Tibial nerve (tissue), 4 donors: ENCODE measurements around the gene RWDD1. TPM values are rescaled to one million over a fixed set of nuclear protein-coding genes. Genes with fewer than 3 reads are reported as not detected.
"Not testable (repeated sequence)": the region's sequence is repeated elsewhere in the genome, so short reads cannot be mapped to it uniquely, and the experiment has no call there.

ENCODE experiments used
- DNase-seq, 2 donors: peaks; one replicate each; pipeline ENCODE4 v3.0.0-alpha.2; 2019; ENCODE audit warnings: low spot score in 2 of 2
- H3K27ac ChIP-seq, 4 donors: fragments of 200-600 bp; sonication (generic) in 3 of 4; one replicate each; pipeline ENCODE4 v1.5.1; 2017 to 2019; ENCODE audit warnings: mild to moderate bottlenecking in 1 of 4
- H3K27me3 ChIP-seq, 2 donors: fragments of 200-600 bp; sonication (generic) in 1 of 2; one replicate each; pipeline versions ENCODE4 v1.5.1 to v1.6.0; 2017 to 2019
- H3K36me3 ChIP-seq, 3 donors: fragments of 200-600 bp; sonication (generic); one replicate each; pipeline ENCODE4 v1.5.1; 2018 to 2019
- H3K4me1 ChIP-seq, 4 donors: fragments of 200-600 bp; sonication (generic) in 3 of 4; one replicate each; pipeline ENCODE4 v1.5.1; 2017 to 2019
- H3K4me3 ChIP-seq, 4 donors: fragments of 200-600 bp; sonication (generic) in 3 of 4; one replicate each; pipeline ENCODE4 v1.5.1; 2017 to 2019; ENCODE audit warnings: mild to moderate bottlenecking in 1 of 4, moderate library complexity in 1 of 4
- H3K9me3 ChIP-seq, 4 donors: fragments of 200-600 bp; sonication (generic) in 3 of 4; one replicate each; pipeline ENCODE4 v1.5.1; 2017 to 2019
- EP300 ChIP-seq, 2 donors: sonication (generic); formaldehyde crosslinking; IDR thresholded peaks; one replicate each; pipeline ENCODE4 v1.6.1; 2017; ENCODE audit warnings: antibody characterized with exemption in 2 of 2, mild to moderate bottlenecking in 1 of 2
- POLR2A ChIP-seq, 2 donors: fragments of 450-650 bp; IDR thresholded peaks; one replicate each; pipeline ENCODE4 v1.6.1; 2017; ENCODE audit warnings: antibody characterized with exemption in 2 of 2, mild to moderate bottlenecking in 2 of 2, moderate library complexity in 2 of 2
- whole genome bisulfite sequencing, 2 donors: methylation state at CpG; one replicate each; pipeline ENCODE4 v1.1.5; 2018; 5-methylcytosine and 5-hydroxymethylcytosine counted together
- total RNA-seq, 4 donors: library from RNA; depleted of rRNA; stranded (reverse); fragments of >200 nt; gene quantifications; one replicate each; pipeline ENCODE4 v1.1.0, GENCODE V29; 2016
- TF ChIP-seq, protein P1 (sequence below), 5 experiments: fragments of 200-600 bp in 3 of 5; fragments of 450-650 bp in 2 of 5; sonication (generic) in 3 of 5; IDR thresholded peaks; one replicate each; pipeline ENCODE4 v1.5.1; 2016 to 2019; ENCODE audit warnings: antibody characterized with exemption in 5 of 5, mild to moderate bottlenecking in 3 of 5, moderate library complexity in 2 of 5

Gene RWDD1
- total RNA-seq, 4 donors from 2014 or later: 27.5 to 40.4 (median 35.7) TPM

DNA sequence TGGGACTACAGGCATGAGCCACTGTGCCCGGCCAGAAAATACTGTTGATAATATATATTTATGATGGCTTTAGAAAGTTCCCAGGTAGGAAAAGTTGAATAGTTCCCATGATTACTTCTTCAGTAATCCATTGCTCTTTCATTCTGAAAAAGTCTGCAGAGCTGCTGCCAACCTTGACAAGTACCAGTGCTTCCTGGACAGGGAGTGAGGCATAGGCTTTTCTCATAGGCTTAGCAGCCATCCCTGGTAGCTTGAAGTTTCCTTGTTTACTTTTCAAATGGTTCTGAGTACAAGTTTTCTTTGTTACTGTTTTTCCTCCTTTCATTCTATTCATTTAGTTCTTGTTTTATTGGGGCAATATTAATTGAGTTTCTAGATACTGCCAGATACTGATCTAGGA lies 7.8 kb downstream of the RWDD1 start:
- WGBS, 2 donors: 76 to 95% methylated on average over 1 of the region's 1 CpG
- Histone ChIP-seq H3K27me3 (no peaks in the 10 kb centered on the region), H3K36me3 (peaks cover 0 to 53% (median 0%) of the 10 kb centered on the region in 3 donors), H3K4me1 (peaks cover 0 to 25% (median 1%) of the 10 kb centered on the region in 4 donors), H3K9me3 (no peaks in the 10 kb centered on the region), H3K27ac (no peak overlapping the region), H3K4me3 (no peak overlapping the region)
- no peak for DNase-seq
- TF ChIP-seq POLR2A (IDR thresholded peaks at IDR 0.05): no peak
- TF ChIP-seq, protein P1, sequence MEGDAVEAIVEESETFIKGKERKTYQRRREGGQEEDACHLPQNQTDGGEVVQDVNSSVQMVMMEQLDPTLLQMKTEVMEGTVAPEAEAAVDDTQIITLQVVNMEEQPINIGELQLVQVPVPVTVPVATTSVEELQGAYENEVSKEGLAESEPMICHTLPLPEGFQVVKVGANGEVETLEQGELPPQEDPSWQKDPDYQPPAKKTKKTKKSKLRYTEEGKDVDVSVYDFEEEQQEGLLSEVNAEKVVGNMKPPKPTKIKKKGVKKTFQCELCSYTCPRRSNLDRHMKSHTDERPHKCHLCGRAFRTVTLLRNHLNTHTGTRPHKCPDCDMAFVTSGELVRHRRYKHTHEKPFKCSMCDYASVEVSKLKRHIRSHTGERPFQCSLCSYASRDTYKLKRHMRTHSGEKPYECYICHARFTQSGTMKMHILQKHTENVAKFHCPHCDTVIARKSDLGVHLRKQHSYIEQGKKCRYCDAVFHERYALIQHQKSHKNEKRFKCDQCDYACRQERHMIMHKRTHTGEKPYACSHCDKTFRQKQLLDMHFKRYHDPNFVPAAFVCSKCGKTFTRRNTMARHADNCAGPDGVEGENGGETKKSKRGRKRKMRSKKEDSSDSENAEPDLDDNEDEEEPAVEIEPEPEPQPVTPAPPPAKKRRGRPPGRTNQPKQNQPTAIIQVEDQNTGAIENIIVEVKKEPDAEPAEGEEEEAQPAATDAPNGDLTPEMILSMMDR (IDR thresholded peaks at IDR 0.05): no peak
- TF ChIP-seq EP300 (IDR thresholded peaks at IDR 0.05): no peak

DNA sequence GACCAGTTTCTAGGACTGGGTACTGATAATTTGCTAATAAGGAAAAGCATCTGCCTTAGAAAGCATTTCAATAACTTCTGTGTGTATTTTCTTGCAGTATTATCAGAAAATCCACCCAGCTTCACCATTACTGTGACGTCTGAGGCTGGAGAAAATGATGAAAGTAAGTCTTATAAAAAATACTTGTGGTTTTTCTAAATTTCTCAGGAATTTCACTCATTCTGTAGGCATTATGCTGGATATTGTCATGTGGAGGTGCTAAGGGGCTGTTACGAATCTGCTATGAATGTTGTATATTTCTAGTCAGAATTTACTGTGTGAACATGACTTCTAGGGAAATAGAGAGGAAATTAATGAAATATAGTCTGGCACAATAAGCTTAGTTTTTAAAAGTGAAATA lies 8.9 kb downstream of the RWDD1 start:
- no peak for DNase-seq
- TF ChIP-seq, protein P1 (IDR thresholded peaks at IDR 0.05): no peak
- TF ChIP-seq EP300 (IDR thresholded peaks at IDR 0.05) (no peak), POLR2A (IDR thresholded peaks at IDR 0.05) (no peak)
- Histone ChIP-seq H3K27me3 (no peaks in the 10 kb centered on the region), H3K36me3 (peaks cover 0 to 62% (median 3%) of the 10 kb centered on the region in 3 donors), H3K27ac (no peak overlapping the region), H3K9me3 (no peaks in the 10 kb centered on the region), H3K4me1 (peaks cover 0 to 15% (median 0%) of the 10 kb centered on the region in 4 donors), H3K4me3 (no peak overlapping the region)
- WGBS, 2 donors: 60 to 63% methylated on average over 2 of the region's 2 CpGs

DNA sequence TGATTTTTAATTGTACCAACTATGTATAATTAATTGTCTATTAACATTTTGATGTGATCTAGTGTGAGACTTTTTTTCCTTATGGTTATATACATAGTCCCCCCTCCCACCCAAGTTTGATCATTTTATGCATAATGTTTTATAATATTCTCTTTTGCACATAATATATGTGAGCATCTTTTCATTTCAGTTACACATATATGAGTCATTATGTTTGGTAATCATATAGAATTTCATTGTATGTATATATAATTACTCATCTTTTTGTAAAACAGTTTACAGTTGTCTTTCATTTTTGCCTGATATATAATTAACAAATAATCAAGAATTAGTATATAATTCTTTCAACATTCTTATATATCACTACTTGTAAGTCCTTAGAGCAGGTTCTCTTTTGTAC lies 15.0 kb downstream of the RWDD1 start:
- Histone ChIP-seq H3K9me3 (no peaks in the 10 kb centered on the region), H3K36me3 (peaks cover 0 to 69% (median 3%) of the 10 kb centered on the region in 3 donors), H3K27ac (no peak overlapping the region), H3K27me3 (no peaks in the 10 kb centered on the region), H3K4me1 (no peaks in the 10 kb centered on the region), H3K4me3 (no peak overlapping the region)
- no peak for DNase-seq
- TF ChIP-seq POLR2A (IDR thresholded peaks at IDR 0.05) (no peak), EP300 (IDR thresholded peaks at IDR 0.05) (no peak)
- TF ChIP-seq, protein P1 (IDR thresholded peaks at IDR 0.05): no peak

DNA sequence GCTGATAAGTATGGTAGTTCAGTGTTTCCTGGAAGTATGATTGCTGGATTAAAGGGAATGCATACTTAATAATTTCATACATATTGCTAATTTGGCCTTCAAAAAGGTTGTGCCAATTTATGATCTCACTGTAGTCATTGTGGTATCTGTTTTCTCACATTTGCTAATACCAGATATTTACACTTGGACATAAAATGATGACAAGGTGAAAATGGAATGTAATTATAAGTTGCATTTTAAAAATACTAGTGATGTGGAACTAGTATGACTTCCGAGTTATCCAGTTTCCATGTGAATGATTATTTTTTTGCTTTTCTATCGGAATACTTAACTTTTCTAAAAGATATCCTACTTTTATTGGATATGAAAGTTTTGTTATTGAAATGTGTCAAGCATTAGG lies 15.4 kb downstream of the RWDD1 start:
- Histone ChIP-seq H3K4me3 (no peak overlapping the region), H3K36me3 (peaks cover 3 to 74% (median 3%) of the 10 kb centered on the region in 3 donors), H3K27me3 (no peaks in the 10 kb centered on the region), H3K27ac (no peak overlapping the region), H3K4me1 (no peaks in the 10 kb centered on the region), H3K9me3 (no peaks in the 10 kb centered on the region)
- TF ChIP-seq EP300 (IDR thresholded peaks at IDR 0.05): no peak
- TF ChIP-seq, protein P1 (IDR thresholded peaks at IDR 0.05): no peak
- no peak for TF ChIP-seq POLR2A (IDR thresholded peaks at IDR 0.05)
- WGBS, 2 donors: 97% methylated on average over 2 of the region's 2 CpGs
- DNase-seq: no peak

DNA sequence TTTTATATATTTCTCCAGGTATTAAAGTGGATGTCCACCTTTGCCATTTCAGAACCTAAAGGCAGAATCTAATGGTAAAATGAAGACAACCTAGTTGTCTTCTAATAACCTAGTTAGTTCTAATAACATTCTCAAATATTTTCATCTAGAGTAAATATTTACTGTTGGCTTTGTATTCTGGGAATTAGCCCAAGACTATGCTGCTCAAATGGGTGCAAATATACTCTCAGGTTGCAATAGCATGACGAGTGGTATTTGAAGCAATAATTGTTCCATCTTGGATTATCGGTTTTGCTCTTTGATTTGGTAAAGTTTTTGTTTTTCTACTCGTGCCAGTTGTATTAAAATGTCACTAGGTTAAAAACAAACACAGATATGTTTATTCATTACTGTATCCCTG lies 23.9 kb downstream of the RWDD1 start:
- no peak overlapping the region for H3K27ac ChIP-seq
- TF ChIP-seq EP300 (IDR thresholded peaks at IDR 0.05) (no peak), POLR2A (IDR thresholded peaks at IDR 0.05) (no peak)
- 81 to 85% methylated on average over 3 of the region's 3 CpGs for WGBS, 2 donors
- no peak overlapping the region for H3K4me3 ChIP-seq
- H3K36me3 ChIP-seq: peaks cover 0 to 75% (median 14%) of the 10 kb centered on the region in 3 donors
- DNase-seq: no peak
- H3K27me3 ChIP-seq: no peaks in the 10 kb centered on the region
- no peaks in the 10 kb centered on the region for H3K9me3 ChIP-seq
- no peaks in the 10 kb centered on the region for H3K4me1 ChIP-seq

DNA sequence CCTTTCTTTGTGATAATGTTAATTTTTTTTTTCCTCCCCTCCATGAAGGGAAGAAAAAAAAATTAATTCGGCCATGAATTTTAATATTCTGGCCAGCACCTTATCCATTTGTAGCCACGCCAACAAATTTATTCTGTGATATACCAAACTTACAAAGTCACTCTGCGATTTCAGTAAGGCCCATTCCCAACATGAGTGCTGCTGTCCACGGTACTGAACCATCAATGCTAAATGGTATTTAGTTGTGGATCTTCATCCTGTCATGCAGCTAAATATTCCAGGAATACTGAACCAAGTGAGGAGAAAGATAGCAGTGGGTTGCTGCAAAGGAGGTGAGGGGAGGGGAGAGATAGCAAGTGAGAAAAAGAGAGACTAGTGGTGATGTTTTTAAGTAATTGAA lies 25.5 kb downstream of the RWDD1 start:
- TF ChIP-seq, protein P1 (IDR thresholded peaks at IDR 0.05): no peak
- TF ChIP-seq EP300 (IDR thresholded peaks at IDR 0.05): no peak
- no peak for TF ChIP-seq POLR2A (IDR thresholded peaks at IDR 0.05)
- no peaks in the 10 kb centered on the region for H3K4me1 ChIP-seq
- H3K27me3 ChIP-seq: no peaks in the 10 kb centered on the region
- no peak overlapping the region for H3K27ac ChIP-seq
- peaks cover 0 to 67% (median 10%) of the 10 kb centered on the region in 3 donors for H3K36me3 ChIP-seq
- 72 to 73% methylated on average over 4 of the region's 4 CpGs for WGBS, 2 donors
- no peaks in the 10 kb centered on the region for H3K9me3 ChIP-seq
- no peak for DNase-seq
- H3K4me3 ChIP-seq: no peak overlapping the region

DNA sequence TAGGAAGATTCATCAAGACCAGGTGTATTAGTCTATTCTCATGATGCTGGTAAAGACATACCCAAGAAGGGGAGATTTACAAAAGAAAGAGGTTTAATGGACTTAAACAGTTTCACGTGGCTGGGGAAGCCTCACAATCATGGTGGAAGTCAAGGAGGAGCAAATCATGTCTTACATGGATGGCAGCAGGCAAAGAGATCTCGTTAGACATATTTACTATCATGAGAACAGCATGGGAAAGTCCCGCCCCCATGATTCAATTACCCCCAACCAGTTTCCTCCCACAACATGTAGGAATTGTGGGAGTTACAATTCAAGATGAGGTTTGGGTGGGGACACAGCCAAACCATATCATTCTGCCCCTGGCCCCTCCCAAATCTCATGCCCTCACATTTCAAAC lies 32.6 kb downstream of the RWDD1 start:
- WGBS, 2 donors: 93 to 96% methylated on average over 3 of the region's 3 CpGs
- H3K9me3 ChIP-seq, H3K27me3 ChIP-seq, DNase-seq, H3K27ac ChIP-seq, H3K4me3 ChIP-seq, H3K4me1 ChIP-seq: not testable (repeated sequence)
- H3K36me3 ChIP-seq: peaks cover 0 to 61% (median 3%) of the 10 kb centered on the region in 3 donors

DNA sequence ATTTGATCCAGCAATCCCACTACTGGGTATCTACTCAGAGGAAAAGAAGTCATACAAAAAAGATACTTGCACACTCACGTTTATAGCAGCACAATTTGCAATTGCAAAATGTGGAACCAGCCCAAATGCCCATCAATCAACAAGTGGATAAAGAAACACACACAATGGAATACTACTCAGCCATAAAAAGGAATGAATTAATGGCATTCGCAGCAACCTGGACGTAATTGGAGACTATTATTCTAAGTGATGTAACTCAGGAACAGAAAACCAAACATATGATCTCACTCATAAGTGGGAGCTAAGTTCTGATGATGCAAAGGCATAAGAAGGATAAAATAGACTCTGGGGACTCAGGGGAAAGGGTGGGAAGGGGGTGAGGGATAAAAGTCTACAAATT lies 33.6 kb downstream of the RWDD1 start:
- H3K4me1 ChIP-seq, H3K27me3 ChIP-seq, H3K9me3 ChIP-seq, H3K4me3 ChIP-seq, DNase-seq, H3K27ac ChIP-seq: not testable (repeated sequence)
- 82% methylated on average over 3 of the region's 3 CpGs for WGBS, 2 donors
- H3K36me3 ChIP-seq: peaks cover 0 to 57% (median 3%) of the 10 kb centered on the region in 3 donors
